Fibroblast of skin of abdomen (primary cell): ENCODE measurements around the gene SPON1.
"Not testable (repeated sequence)": the region's sequence is repeated elsewhere in the genome, so short reads cannot be mapped to it uniquely, and the experiment has no call there.

ENCODE experiments used
- DNase-seq: peaks from one replicate; pipeline ENCODE4 v3.0.0-alpha.2; 2013

SPON1 gene

DNA sequence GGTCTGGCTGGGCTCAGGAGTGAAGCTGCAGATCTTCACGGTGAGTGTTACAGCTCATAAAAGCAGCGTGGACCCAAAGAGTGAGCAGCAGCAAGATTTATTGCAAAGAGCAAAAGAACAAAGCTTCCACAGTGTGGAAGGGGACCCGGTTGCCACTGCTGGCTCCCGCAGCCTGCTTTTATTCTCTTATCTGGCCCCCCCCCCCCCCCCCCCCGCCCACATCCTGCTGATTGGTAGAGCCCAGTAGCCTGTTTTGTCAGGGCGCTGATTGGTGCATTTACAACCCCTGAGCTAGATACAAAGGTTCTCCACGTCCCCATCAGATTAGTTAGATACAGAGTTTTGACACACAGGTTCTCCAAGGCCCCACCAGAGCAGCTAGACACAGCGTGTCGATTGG lies 128.1 kb downstream of the SPON1 start:
- DNase-seq: not testable (repeated sequence)

DNA sequence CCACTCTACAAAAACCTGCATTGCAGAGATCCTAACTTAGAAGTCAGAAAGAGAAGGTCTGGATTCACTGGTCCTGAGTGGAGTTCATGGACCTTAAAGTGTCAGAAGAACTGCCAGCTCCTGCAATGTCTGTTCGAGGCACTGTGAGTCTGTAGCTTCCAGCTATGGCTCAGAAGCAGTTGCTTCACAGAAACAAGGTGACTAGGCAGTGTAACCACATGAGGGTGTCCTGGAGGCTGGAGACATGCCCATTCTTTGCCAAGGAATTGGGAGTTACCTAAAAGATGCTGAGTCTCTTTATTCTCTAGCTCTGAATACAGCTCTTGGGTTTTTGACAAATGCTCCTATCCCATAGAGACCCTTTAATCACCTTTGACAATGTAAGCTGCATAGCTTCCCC lies 130.5 kb downstream of the SPON1 start:
- no peak for DNase-seq

DNA sequence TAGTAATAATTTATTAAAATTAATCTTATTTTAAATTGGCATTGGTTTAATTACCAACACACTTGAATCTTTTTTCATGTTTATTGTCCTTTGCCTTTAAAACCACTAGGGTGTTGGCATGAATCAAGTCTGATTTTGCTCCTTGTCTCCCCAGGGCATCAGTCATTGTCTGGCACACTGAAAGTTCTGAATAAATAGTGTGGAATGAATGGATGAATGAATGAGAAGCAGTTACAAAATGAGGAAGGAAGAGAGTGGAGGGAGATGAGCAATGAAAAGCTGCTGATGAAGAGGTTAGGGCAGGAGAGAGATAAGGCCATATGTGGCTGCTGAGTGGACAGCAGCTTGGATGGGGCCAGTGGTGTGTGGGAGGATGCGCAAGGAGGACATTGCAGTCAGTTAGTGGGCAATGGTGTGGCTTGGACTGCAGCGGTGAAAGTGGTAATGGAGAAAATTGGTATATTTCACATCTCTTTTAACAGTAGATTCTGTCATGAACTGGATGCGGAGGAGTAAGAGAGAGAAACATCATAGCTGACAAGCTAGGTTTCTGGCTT lies 132.0 kb downstream of the SPON1 start:
- DNase-seq: no peak

DNA sequence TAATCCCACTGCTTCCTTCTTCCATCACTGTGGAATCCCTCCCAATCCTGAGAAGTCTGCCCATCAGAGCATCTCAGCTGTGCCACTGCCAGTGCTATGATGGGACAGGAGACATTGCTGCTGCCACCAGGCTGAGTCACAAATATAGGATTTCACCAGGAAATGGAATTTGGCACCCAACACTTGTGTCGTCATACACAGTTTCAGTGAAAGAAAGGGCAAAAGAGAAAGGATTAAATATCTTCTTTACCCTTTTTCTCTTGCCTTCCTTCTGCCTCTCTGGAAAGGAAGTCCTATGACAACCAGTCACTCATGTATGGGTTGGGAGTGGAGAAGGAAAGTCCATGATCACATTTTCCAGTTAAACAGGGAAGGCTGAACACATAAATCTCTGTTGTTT lies 133.4 kb downstream of the SPON1 start:
- no peak for DNase-seq

DNA sequence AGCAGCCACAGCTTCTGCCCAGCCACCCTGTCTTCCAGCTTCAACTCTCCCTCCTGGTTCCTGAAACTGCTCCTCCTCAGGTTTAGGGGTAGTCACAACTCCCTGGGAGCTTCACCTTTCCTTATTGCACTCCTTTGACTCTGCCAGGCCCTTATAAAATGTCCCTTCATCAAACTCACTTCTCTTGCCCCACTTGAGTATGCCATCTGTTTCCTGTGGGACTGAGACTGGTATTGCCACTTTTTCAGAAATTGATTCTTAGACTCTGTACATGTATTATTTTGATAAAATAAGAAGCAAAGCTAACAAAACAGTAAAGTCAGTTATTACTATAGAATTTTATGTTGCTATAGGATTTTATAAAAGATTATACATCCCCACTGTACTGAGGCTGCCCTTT lies 134.1 kb downstream of the SPON1 start:
- no peak for DNase-seq

DNA sequence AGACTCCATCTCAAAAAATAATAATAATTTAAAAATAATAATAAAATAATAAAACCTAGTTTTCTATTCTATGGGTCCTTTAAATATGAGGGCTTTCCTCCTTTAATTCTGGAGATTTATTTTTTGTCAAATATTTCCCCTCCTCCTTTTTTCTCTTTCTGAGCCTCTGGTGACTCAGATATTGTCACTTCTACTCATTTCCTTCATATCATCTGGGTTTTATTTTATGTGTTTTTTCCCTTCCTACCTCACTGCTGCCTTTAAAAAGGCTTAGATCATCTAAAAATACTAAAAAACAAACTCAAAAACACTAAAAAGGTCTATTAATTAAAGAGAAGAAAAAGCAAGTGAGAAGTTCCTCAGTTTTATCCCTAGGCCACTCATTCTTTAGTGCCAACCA lies 138.9 kb downstream of the SPON1 start:
- DNase-seq: no peak

DNA sequence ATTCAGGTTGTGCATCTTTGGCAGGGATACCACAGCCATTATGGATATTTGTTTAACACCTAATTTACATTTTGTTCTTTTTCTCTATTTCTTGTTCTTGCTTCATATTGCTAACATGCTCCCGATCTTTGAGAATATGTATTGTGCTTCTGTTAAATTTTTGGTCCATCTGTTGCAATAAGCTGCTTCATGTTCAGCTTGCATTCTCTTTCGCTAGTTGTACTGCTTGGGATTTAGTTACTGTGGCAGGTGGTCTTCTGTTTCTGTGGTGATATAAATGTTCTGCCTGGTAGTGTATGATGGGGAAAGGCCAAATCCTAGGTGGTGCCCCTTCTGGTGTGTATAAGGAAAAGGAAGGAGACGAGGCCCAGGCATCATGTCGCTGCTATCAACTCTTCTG lies 140.2 kb downstream of the SPON1 start:
- DNase-seq: no peak

DNA sequence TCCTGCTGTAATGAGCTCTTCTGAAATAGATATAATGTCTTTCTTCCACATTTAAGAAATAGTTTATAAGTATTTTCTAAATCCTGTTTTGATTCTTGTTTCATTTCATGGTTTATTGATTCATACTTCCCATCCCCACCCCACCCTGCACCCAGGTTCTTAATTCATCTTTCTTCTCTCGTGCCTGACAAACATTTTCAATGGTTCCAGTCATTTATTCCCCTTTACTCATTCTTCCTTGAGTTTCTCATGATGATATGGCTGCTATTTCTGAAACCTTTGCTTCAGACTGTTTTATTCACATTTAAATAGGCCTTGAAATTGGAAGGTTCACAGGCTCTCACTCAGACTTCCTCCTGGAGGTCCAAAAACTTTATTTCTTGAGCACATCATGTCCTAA lies 142.9 kb downstream of the SPON1 start:
- no peak for DNase-seq

DNA sequence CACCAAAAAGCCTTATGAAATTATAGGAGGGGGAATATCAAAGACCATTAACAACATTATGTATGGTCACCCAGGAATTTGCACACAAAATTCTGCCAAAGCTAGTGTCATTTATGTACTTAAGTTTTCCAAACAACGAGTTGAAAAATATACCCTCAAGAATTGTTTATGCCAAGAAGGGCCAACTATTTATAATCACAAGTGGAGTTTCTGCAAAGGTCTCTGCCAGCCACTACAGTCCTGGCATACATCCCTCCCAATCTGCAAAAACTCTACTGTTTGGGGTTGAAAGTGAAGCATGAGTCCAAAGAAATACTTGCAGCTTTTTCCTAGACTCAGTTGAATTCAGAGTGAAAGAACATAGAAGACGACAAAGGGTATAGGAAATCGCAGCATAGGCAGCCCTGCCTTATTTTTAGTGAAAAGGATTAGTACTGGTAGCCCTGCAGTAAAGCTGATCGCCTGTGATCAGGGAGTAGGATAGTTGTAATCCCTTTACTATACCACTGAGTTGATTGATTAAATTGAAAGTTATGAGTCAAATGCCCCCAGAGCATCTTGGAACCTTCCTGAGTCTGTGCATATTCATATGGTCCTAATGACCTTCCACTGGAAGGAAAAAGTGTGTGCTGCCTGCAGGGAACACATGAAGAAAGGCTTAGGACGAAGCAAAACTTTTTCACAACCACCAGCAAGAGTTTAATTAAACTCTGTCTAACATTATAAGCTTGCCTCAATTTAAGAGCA lies 144.0 kb downstream of the SPON1 start:
- no peak for DNase-seq

DNA sequence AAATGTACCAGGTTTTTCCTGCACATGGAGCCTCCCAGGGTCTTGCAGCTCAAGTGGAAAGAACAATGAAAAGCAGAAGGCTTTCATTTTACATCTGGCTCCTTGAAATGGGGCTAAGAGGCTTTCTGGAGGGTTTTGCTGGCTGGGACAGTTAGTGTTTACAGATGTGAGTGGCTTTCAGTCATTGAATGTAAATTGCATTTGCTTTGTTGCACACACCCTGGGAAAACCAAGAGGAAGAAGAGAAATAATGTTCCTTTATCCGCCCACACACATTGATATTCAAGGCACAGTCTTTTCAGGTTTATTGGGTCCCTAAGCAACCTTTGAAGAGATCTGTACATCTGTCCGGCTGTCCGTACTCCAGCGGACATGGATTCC lies 144.5 kb downstream of the SPON1 start:
- DNase-seq: no peak

DNA sequence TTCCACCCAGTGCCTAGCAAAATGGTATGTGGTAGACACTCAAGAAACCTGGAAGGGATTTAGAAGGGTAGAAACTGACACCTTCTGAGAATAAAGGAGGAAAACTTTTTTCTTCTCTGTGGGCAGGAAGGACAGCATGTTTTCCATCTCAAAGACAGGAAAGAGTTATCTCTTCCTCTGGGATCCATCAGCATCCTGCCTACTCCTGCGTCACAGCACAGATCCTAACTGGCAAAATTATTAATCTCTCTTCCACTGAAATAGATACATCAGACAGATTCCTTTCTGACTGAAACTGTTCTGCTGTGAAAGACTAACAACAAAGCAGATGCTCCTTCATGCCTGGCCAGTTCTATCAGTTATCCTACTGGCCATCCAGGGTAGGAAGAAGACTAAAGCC lies 147.2 kb downstream of the SPON1 start:
- no peak for DNase-seq

DNA sequence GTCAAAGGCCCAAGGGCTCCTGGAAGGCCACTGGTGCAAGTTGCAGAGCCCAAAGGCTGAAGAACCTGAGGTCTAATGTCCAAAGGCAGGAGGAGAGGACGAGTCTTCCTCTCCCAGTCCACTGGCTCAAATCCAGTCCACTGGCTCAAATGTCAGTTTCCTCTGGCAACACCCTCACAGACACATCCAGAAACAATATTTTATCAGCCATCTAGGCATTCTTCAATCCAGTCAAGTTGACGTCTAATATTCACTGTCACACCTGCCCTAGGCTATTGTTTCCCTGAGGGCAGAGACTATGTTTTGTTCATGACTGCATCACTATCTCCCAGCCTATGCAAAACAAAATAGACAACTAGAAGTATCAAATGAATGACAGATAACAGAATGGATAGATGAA lies 148.1 kb downstream of the SPON1 start:
- DNase-seq: no peak

DNA sequence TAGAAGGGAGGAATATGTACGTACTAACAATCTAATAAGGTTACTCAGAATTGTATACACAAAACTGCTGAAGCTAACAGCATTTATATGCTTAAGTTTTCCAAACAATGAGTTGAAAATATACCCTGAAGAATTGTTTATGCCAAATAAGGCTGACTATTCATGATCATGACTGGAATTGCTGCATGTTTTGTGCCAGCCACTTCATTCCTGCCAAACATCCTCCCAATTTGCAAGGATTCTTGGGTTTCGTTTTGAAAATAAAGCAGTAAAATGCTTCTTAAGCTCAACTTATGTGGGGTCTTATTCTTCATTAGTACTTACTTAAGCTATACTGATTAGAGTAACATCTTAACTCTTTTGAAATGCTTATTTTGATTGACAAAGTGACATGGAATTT lies 149.0 kb downstream of the SPON1 start:
- DNase-seq: no peak

DNA sequence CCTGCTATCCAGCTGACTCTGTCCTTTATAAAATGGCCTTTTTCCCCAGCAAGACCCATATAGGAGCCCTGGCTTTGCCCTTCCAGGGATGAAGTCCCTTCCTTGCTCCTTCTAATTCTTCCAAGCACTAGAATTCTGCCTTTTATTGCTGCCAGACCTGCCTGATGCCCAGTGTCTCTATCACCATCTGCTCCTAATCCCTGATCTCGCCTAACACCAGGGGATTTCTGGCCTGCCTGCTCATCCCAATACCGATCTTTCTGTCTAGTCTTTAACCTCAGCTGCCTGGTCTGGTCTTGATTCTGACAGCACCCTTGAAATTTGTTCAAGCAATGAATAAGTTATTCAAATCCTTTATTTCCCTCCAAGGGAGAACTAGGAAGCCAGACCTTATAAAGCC lies 150.2 kb downstream of the SPON1 start:
- no peak for DNase-seq

DNA sequence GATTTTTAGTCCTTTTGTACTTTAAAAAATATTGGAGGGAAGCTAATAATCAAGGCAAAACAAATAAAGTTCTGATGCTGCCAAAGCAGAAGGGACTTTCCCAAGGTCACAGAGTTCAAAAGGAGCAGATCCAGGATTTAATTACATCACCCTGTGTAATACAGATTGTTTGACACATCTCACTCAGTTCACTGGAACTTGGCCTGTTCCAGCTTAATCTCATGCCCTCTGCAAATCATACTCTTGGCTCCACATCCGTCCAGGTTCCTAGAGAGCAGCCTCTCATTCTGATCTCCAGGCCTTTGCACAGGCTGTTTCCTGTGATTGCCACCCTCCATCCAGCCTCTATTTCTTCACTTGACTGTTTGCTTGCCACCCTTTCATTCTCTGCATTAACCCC lies 151.7 kb downstream of the SPON1 start:
- DNase-seq: no peak

DNA sequence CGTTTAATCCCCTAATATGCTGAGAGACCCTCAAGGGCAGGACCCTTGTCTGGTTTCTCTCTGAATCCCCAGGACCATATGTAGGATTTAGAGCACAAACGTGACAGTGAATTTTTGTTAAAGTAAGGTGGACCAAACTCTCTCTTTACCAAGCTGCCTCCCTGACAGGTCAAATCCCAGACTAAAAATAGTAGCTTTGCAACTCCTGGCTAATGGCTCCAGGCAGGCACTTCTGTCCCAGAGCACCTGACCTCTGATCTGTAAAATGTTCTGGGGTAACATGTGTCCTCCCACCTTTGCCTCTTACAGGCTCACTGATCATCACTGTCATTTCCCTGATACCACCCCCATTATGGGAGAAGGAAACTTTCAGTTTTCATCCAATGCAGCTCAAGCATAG lies 152.3 kb downstream of the SPON1 start:
- no peak for DNase-seq

DNA sequence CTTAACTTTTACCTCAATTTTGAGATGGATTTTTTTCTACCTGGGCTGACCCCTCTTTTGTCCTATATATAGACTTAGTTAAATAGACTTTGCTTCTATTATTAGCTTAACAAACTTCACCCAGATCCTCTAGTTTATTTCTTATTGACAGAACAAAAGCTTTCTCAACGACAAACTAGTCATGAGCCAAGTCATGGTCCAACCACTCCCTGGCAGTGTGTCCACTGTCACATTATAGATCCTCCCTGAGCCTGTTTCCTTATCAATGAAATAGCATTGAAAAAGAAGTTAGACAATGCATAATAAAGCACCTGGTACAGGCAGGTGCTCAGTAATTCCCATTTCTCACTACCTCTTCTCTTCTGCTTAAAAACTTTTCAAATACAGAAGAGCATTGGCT lies 155.1 kb downstream of the SPON1 start:
- no peak for DNase-seq

DNA sequence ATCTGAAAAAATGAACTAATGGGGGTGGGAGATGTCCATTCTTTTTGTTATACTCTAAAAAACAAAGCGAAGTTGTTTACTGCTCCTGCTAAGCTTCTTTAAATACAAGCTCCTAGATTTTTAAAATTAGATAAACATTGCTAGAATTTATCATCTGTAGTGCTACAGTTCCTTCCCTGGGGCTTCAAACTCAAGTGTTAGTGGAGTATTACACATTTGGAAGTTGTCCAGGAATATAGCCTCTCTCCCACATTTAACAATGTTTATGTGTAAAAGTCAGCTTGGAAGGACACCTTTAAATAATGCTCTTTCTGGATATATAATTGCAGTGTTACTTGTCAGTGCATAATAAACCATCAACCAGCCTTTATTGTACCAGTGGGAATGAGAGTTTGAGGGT lies 155.5 kb downstream of the SPON1 start:
- DNase-seq: no peak

DNA sequence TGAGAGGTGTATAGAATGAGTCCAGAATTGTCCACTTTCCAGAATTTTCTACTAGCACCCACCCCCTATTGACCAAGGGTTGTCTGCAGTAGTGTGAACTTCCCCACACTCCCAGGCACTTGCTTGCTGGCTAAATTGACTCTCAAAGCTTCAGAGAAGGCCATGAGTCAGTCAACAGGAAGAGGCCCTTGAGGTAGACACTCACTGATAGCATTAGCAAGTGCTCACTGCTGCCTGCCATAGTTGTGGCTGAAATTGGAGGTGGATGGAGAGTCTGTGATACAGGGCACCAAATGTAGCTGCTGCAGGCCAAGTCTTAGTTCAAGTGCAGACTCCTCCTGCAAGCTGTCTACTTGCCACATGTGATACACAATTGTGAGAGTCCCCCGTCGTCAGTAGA lies 156.8 kb downstream of the SPON1 start:
- DNase-seq: no peak

DNA sequence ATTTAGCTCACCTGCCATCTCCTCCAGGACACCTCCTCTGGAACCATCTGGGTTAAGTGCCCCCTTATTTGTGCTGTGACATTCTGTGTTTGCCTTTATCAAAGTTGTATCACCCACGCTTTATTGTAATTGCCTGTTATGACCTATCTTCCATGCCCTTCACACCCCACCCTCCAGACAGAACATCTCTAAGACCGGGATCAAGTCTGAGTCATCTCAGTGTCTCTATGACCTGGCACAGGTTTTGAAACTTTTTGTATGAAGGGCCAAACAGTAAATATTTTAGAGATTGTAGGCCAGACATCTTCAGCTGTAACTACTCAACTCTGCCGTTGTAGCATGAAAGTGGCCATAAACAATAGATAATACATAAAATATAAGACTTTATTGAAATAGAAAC lies 161.8 kb downstream of the SPON1 start:
- DNase-seq: no peak

DNA sequence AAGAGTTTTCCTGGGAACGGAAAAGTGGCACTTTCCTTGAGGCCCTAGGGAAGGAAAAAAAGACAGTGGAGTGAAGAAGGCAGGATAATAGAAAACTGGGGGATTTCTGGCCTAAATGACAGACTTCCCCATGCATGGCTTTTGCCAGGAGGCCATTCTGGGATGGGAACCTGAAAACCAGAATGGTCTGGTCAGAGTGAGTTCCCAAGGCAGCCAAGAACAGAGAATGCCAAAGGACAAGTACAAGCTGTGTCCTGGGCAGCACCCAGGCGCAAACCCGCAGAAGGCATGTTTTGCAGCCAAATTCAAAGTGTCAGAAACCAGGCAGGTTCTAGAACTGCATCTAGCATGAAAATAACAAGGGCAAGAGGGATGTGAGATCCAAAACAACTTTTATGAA lies 162.4 kb downstream of the SPON1 start:
- DNase-seq: no peak

DNA sequence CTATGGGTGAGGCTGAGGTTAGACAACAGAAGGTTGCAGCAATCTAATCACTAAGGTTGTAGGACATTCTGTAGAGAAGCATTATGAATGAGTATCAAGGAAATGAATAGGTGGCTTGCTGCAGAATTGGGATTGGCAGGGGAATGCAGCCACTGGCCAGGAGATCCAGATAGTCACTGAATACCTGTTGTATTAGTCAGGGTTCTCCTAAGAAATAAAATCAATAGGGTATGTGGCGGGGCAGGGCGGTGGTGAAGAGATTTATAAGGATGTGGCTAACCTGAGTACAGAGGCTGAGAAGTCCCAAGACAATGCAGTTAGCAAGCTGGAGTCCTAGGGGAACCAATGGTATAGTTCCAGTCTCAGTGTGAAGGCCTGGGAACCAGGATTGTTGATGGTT lies 163.0 kb downstream of the SPON1 start:
- no peak for DNase-seq

DNA sequence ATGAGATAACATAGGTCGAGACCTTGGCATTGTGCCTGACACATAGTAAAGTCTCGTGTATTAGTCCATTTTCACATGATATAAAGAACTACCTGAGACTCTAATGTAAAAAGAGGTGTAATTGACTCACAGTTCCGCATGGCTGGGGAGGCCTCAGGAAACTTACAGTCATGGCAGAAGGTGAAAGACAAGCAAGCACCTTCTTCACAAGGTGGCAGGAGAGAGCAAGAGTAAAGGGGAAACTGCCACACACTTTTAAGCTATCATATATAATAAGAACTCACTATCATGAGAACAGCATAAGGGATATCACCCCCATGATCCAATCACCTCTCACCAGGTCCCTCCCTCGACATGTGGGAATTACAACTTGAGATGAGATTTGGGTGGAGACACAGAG lies 165.2 kb downstream of the SPON1 start:
- DNase-seq: no peak

DNA sequence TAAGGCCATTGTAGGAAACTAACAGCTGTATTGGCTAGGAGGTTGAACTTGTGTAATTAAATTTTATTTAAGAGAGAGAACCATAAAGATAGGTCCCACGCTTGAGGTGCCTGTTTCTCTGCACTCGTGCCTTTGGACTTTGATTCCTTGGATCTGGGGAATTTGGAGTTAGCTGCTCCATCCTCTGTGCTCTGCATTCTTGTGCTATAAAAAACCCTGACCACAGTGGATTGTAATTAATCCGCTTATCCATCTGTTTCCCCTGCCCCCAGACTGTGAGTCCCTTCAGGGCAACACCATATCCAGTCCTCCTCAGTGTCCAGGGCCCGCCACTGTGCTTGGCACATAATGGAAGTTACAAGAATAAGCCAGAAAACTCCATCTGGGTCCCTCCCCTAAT lies 169.8 kb downstream of the SPON1 start:
- DNase-seq: peak; percentile 29

DNA sequence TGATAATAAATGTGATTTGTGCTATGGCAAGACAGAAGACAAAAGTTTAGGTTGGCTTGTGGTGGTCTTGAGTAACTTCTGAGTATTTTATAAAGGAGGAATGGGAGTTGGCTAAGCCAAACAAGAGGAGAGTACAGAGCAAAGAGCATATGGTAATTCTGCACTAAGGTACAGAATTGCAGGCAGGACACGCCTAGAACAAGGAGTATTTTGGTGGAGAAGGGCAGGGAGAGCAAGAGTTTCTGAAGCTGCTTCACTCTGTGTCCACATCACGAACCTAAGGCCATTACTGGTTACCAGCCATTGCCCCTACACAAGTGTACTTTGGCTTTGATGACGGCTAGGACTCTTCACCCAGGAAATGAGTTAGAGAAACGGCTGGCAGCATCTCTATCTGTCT lies 170.9 kb downstream of the SPON1 start:
- DNase-seq: no peak
